GM19023 (cell line): ENCODE results near the gene MUS81.
"Not testable (repeated sequence)": the region's sequence is repeated elsewhere in the genome, so short reads cannot be mapped to it uniquely, and the experiment has no call there.

Experiments
- ATAC-seq: cut with Tn5 transposase; IDR thresholded peaks from one replicate; pipeline ENCODE4 v1.9.1; 2021; ENCODE audit warnings: mild to moderate bottlenecking, moderate library complexity; ENCODE audit not compliant: unreplicated experiment

MUS81 gene

DNA sequence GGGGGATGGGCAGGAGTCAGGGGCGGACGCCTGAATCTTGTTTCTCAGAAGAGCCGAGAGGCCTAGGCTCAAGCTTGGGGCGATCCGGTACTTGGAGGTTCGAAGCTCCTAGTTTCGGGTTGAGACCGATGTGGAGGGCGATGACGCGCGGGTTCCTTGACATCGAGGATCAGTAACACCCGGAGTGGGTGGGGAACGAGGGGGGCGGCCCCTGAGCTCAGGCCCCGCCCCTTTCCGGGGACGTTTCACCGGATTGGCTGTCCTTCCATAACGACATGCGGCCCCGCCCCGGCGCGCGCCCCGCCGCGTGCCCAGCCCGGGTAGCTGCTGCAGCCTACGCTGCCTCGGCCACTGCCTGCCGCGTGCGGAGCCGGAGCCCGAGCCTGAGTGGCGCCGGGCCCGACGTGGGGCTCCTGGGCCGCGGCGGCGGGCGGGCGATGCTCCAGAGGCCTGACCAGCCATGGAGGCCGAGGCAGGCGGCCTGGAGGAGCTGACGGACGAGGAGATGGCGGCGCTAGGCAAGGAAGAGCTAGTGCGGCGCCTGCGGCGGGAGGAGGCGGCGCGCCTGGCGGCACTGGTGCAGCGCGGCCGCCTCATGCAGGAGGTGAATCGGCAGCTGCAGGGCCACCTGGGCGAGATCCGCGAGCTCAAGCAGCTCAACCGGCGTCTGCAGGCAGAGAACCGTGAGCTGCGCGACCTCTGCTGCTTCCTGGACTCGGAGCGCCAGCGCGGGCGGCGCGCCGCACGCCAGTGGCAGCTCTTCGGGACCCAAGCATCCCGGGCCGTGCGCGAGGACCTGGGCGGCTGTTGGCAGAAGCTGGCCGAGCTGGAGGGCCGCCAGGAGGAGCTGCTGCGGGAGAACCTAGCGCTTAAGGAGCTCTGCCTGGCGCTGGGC lies 30.3 kb downstream of the MUS81 start, which contains the start of gene CCDC85B:
TSS of gene CCDC85B (plus strand) at position 350 of the 895 bp plus-strand sequence. CDS start at position 461, 111 bp downstream.
- ATAC-seq = peak; percentile 53

DNA sequence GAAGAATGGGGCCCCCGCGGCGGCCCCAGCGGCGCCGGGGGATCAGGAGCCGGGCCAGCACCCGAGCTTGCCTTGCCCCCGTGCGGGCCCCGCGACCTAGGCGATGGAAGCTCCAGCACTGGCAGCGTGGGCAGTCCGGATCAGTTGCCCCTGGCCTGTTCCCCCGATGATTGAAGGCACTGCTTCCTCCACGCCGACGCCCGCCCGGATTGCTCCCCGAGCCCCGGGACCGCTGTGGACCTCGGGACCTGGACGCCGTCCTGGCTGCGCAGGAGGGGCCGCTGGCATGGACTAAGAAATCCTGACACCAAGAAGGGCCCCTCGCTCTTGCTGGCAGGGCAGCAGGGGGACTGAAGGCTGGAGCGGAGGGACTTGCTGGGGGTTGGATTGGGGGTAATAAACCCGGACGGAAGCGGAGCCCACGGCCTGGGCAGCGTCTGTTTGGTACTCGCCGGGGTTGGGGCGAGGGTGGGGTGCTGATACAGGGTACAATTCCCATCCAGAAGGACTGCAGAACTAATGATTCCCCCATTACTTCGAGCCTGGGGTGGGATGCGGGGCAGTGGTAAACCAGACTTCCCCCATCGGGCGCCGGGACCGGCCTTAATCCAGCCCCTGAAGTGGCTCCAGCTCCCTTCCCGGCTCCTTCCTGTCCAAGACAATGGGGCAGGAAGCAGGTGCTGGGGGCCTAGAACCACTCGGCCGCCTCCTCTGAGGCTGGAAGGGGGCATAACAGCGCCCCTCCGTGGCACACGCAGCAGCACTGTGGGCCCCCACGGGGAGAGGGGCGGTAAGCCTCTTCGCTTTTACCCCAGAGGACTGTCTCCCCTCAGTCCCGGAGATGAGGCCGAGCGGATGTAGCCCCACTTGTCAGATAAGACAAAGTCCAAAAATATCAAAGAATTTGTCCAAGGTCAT lies 31.2 kb downstream of the MUS81 start:
- no peak for ATAC-seq

DNA sequence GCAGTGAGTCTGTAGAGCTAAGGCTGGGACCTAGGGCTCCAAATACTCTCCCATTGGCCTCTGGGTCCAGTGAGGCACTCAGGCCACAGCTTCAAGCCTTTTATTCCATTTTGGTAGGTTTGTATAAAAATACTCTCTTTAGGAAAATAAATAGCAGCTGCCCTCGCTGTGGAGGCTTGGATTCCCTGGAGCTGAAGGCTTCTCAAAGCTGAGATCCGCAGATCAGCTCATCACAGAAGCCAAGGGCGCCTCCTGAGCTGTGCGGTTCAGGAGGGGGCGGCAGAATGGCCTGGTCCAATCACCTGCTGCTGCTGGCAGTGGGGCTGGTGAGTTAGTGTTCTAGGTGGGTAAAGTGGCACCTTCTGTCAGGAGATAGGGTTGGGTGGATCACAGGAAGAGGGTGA lies 31.9 kb downstream of the MUS81 start:
- ATAC-seq = not testable (repeated sequence)

DNA sequence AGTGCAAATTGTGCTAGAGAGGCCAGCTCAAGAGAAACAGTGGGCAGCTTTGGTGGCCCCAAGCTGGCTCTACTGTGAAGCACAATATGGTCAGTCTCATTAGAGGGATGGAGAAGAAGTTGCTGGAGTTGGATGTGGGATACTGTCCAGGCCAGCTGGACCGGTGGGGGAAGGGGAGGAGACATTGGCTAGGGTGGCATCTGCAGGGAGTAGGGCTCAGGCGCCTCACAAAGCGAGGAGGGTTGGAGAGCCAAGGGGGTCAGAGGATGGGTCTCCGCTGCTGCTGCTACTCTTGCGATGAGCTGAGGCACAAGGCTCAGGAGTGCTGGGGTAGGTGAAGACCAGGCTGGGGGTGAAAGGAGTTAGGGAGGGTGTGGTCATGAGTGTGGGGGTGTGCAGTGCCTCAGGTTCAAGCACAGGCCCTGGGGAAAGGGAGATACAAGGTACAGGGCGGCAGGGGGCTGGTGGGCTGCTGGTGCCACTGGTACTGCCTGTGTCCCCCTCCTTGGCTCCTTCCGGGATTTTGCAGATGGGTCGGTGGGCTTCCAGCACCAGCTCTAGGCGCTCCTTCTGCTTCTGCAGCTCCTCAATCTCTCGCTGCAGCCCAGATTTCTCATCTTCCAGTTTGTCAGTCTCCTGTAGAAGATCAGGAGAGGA lies 32.6 kb downstream of the MUS81 start:
- no peak for ATAC-seq

DNA sequence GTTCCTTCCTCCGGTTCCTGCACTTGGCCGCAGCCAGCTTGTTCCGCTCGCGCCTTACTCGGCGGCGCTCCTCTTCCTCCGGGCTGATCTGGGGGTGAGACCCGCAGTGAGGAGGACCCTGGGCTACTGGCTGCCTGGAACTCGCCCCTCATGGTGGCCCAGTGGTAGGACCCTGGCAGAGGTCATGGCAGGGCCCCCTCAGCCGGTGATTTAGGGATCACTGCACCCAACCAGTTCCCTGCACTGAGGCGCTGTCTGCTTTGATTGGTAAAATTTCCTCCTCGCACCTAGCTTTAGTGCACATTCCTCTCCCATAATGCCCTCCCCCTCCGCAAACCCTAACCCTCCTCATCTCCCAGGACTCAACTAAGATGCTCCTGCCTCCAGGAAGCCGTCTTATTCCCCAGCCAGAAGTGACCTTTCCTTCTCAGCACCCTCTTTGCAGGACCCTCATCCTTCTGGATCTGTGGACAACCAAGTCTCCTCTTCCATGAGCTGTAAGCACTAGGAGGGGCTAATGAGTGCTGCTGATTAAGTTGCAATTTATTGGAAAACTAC lies 33.9 kb downstream of the MUS81 start:
- ATAC-seq = no peak

DNA sequence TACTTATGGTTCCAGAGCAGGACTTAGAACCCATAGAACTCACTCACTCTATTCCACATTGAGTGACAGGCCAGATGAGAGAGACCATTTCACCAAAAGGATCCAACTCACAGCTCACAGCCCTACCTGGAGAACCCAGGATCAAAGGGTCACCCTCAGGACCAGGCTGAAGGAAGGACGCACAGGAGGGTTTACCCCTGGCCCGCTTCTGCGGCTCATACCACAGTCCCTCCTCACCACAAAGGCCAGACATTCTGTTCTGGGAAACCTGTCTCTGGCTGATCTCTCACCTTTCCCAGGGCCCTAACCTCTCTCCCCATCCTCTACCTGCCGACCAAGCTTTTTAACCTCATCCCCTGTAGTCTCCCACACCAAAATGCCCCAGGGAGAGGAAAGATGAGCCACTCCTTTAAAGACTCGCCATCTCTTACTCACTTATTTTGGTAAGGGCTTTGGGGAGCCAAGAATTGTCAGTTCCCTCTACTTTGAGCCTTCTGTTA lies 35.3 kb downstream of the MUS81 start:
- no peak for ATAC-seq

DNA sequence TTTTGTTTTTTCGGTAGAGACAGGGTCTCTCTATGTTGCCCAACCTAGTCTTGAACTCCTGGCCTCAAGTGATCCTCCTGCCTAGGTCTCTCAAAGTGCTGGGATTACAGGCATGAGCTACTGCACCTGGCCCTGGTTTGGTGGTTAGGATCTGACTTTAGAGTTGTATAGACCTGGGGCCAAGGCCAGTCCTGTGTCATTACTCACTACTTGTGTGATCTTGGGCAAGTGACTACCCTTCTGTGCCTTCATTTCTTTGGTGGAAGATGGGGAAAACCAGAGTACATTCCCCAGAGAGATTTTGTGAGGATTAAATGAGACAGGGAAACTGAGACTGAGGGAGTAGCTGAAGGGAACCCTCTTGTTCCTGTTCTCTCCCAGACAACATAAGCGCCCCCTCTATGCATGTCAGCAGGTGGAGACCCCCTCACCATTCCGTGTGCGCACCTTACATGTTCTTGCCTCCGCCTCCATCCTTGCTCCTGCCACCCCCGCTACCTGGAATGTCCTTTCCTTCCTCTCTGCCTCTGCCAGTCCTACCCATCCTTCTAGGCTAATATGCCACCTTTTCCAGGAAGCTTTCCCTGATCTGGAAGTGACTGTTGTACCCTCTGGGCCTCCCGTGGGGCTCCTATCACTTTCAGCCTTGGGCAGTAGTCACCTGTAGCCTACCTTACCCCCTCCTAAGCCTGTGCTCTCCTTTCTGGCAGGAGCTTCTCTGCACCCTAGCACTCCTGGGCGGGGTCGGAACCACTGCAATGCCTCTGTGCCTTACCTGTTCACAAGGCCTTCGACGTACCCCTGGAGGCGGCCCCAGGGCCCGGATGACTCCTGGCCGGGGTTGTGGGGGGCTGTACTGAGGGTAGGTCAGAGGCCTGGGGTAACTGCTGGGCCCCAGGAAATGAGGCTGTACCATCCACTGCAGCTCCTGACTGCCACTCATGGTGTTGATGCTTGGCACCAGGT lies 36.1 kb downstream of the MUS81 start:
- no peak for ATAC-seq

DNA sequence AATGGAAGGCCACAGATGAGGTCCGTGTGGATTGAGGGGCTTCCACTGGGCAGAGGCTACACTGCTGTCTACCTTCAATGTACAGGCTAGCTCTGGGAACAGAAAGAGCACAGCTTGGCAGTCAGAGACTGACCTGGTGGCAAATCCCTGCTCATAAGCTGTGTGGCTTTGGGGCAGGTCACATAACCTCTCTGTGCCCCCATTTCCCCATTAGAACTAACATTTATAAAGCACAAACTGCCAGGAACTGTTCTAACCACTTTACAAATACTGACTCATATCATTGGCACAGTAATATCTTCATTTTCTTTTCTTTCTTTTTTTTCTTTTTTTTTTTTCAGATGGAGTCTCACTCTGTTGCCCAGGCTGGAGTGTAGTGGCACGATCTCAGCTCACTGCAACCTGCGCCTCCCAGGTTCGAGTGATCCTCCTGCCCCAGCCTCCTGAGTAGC lies 36.8 kb downstream of the MUS81 start:
- no peak for ATAC-seq

DNA sequence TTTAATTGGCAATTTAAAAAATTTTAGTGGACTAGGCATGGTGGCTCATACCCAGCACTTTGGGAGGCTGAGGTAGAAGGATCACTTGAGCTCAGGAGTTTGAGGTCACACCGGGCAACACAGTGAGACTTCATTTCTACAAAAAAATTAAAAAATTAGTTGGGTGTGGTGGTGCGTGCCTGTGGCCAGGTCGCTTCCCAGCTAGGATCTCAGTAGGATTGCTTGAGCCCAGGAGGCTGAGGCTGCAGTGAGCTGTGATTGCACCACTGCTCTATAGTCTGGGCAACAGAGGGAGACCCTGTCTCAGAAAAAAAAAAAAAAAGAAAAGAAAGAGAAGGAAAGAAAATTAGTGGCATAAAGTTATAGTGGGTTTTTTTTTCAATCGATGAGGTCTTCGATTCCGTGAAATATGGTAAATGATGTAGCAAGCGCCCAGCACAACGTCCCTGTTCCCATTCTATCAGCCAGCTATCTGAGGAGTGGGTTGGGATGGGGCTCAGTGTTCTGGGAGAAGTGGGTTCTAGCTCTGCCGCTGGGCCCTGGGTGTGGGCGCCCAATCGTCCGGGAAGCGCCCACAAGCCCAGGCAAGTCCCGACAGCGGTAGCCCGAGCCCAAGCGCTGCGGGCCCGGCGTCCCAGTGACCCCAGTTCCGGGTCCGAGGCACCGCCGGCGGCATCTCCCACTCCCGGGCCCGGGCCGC lies 38.6 kb downstream of the MUS81 start:
- ATAC-seq = no peak

DNA sequence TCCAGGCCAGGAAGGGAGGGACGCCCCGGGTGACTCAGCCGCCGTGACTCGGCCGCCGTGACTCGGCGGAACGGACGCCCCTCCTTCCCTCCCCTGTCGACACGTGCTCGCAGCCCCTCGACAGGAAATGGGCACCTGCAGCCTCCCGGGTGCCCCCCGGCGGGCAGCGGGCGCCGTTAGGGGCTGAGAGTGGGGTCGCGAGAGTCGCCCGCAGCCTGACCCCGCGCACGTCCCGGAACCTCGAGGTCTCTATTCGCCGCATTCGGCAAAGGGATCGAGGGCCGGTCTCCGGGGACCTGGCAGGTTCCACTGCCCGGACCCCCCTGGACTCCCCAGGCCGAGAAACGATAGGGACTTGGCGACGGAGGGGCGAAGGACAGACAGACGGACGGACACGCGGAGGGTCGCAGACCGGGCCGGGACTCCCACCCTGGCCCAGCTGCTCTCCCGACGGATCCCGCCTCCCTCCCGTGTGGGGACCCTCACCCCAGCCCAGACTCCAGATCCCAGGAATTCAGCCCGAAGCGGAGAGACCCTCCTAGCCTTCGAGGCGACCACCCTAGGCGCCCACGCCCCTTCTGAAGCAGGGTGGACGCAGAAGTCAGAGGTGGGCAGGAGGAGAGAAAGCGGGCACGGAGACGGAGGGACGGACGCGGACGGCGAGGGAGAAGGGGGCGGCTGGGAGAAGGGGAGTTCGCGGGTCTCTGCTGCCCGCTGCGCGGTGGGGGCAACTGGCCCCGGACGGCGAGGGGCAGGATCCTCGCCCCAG lies 39.3 kb downstream of the MUS81 start:
- no peak for ATAC-seq

DNA sequence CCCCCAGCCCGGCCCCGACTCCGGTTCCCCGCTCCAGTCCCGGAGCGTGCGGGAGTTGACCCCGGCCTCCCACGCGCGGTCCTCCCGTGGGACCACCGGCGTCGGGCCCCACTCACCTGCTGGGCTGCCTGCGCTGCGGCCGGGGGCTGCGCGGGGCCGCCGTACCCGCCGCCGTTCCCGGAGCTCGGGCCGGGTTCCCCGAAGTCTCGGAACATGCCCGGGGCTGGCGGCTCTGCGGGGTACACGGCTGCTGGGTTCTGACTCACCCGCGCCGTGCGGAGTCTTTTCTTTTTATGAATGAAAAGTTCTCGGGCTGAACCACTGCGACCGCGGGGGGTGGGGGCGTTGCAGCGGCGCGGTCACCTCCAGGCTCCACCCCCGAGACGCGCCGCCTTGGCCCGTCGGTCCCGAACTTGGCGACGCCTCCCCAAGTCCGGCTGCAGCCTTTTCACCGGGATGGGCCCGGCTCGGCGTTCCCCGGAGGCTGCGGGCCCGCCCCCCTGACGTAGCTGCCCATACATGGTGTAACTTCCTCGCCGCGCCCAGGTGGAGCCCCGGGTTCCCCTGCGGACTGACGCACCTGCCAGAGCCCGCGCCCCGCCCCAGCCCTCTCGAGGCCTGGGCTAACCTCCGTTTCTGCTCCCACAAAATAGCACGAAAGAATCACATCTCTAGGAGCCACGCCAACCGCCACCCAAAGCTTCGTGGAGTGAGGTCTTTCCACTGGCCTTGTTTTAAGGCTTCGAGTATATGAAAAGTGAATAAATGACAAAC lies 40.1 kb downstream of the MUS81 start, which contains the start of gene FOSL1:
TSS of gene FOSL1 (minus strand) at position 264 of the 774 bp plus-strand sequence. CDS start at position 215, 49 bp downstream.
- peak; percentile 81 for ATAC-seq

DNA sequence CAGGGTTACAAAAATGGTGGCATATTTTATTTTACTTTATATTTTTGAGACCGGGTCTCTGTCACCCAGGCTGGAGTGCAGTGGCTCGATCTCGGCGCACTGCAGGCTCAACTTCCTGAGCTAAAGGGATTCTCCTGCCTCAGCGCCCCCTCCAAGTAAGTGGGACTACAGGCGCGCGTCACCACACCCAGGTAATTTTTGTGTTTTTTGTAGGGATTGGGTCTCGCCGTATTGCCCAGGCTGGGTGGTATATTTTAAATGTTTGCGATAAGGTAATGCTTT lies 40.6 kb downstream of the MUS81 start:
- ATAC-seq = no peak

DNA sequence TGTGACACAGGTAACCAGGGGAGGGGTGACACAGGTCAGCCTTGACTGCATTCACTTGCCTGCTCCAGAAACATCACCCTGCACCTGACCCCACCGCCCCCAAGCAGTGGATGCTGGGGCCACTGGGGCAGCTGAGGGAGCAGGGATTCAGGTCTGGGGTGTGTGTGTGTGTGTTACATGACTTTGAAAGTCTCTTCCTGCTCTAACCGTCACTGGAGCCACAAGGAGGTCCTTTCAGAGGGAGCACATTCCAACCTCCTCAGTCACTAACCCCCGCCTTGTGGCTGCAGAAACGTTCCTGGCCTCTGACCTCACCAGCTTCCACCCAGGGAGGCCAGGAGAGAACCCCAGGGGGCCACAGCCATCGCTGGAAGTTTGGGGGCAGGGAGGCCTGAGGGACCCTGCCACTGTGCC lies 42.8 kb downstream of the MUS81 start:
- ATAC-seq = no peak

DNA sequence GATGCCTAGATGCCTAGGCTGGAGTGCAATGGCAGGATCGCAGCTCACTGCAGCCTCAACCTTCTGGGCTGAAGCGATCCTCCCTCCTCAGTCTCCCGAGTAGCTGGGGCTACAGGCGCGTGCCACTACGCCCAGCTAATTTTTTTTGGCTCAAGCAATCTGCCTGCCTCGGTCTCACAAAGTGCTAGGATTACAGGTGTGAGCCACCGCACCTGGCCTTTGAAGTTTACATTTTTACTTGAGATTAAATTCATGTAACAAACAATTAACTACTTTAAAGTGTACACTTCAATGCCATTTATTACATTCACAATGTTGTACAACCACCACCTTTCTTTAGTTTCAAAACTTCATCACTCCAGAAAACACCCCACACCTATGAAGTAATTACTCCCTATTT lies 43.5 kb downstream of the MUS81 start:
- no peak for ATAC-seq

DNA sequence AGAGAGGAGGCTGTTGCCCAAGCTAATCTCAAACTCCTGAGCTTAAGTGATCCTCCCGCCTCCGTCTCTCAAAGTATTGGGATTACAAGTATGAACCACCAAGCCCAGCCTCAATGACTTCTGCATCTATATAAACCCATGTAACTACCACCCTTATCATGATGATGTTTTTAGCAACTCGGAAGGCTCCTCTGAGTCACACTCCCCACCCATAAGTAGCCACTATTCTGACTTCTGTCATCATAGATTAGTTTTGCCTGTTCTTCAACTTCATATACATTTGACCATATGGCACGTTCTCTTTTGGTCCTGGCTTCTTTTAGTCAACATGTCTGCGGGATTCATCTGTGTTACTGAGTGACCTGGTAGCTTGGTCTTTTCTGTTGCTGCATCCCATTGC lies 46.4 kb downstream of the MUS81 start:
- ATAC-seq = no peak

DNA sequence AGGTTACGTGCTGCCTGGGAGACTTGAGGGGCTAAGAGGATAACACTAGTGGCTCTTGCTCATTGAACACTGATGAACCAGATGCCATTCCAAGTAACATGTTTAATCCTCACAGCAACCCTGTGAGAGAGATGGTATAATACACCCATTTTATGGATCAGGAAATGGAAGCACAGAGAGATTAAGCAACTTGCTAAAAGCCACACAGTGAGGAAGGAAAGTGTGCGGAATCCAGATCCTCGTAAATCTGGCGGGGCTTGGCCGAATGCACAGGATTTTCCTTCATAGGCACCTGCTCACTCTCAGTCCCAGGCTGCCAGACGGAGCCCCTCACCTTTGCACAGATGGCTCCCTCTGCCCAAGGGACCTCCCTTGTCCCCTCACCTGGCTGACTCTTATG lies 47.6 kb downstream of the MUS81 start:
- ATAC-seq = no peak
